Activated effector memory CD4-positive, alpha-beta T cell treated with anti-CD3 and anti-CD28 coated beads, Interleukin-2, amount 50 U/mL, for 16 hours (primary cell): ENCODE measurements around the gene KPNA6.
"Not testable (repeated sequence)": the region's sequence is repeated elsewhere in the genome, so short reads cannot be mapped to it uniquely, and the experiment has no call there.

Source experiments
- DNase-seq: peaks from one replicate; pipeline ENCODE4 v3.0.0-alpha.2; 2020

Gene KPNA6

GRCh38 chr1:32107742-32108661, at the start of gene KPNA6:
KPNA6 (plus strand) TSS chr1:32108056; CDS start chr1:32108131, 75 bp downstream.
- peak; percentile 96 for DNase-seq

GRCh38 chr1:32060914-32061313, 46.9 kb upstream of the KPNA6 start:
- DNase-seq, result no peak

GRCh38 chr1:32062867-32063230, 45.0 kb upstream of the KPNA6 start:
- no peak for DNase-seq

GRCh38 chr1:32063261-32063681, 44.6 kb upstream of the KPNA6 start:
- no peak for DNase-seq

GRCh38 chr1:32065613-32066488, 42.0 kb upstream of the KPNA6 start:
- not testable (repeated sequence) for DNase-seq

- DNase-seq, result no peak
These were observed 41.4 kb upstream of the KPNA6 start for GRCh38 chr1:32066489-32066873.

GRCh38 chr1:32068957-32069588, 38.8 kb upstream of the KPNA6 start:
- DNase-seq, result no peak

- DNase-seq, result peak; percentile 38
These were observed 35.9 kb upstream of the KPNA6 start for GRCh38 chr1:32071758-32072621.

- peak; percentile 97 for DNase-seq
These were observed 35.1 kb upstream of the KPNA6 start, which contains the start of gene TMEM39B for GRCh38 chr1:32072622-32073298. TMEM39B (plus strand) TSS chr1:32072939; CDS start chr1:32073048, 109 bp downstream.

GRCh38 chr1:32073299-32074229, 34.3 kb upstream of the KPNA6 start:
- DNase-seq, result no peak

- no peak for DNase-seq
These were observed 33.0 kb upstream of the KPNA6 start for GRCh38 chr1:32074841-32075240.

GRCh38 chr1:32077451-32077850, 30.4 kb upstream of the KPNA6 start:
- DNase-seq, result no peak

- DNase-seq, result no peak
These were observed 25.8 kb upstream of the KPNA6 start for GRCh38 chr1:32082022-32082421.

- DNase-seq, result not testable (repeated sequence)
These were observed 21.5 kb upstream of the KPNA6 start for GRCh38 chr1:32086381-32086780.

GRCh38 chr1:32091176-32091575, 16.7 kb upstream of the KPNA6 start:
- no peak for DNase-seq

- DNase-seq, result no peak
These were observed 16.3 kb upstream of the KPNA6 start for GRCh38 chr1:32091591-32091990.

- DNase-seq, result no peak
These were observed 12.9 kb upstream of the KPNA6 start for GRCh38 chr1:32094746-32095521.

GRCh38 chr1:32099426-32099825, 8.4 kb upstream of the KPNA6 start:
- no peak for DNase-seq

- no peak for DNase-seq
These were observed 7.5 kb upstream of the KPNA6 start for GRCh38 chr1:32100359-32100758.
